Gastrocnemius medialis (tissue), 4 donors: ENCODE measurements around the gene ARMC3.

ENCODE experiments used
- CTCF ChIP-seq, 5 experiments: fragments of 450-650 bp in 3 of 5; fragments of 200-600 bp in 2 of 5; sonication (generic) in 2 of 5; IDR thresholded peaks in 4 of 5; conservative IDR thresholded peaks in 1 of 5; 1 replicate in 4 of 5; 2 replicates in 1 of 5; pipeline ENCODE4 v1.5.1; 2016 to 2019; ENCODE audit warnings: antibody characterized with exemption in 5 of 5, mild to moderate bottlenecking in 3 of 5, moderate library complexity in 3 of 5
- POLR2A ChIP-seq, 2 donors: fragments of 450-650 bp; IDR thresholded peaks; one replicate each; pipeline ENCODE4 v1.6.1; 2017; ENCODE audit warnings: antibody characterized with exemption in 2 of 2, mild to moderate bottlenecking in 2 of 2, moderate library complexity in 2 of 2

GRCh38 chr10:22906767-22907166 is 21.1 kb upstream of the ARMC3 start:
- no peak for TF ChIP-seq CTCF (IDR thresholded peaks at IDR 0.05 in 4 of 5, conservative IDR thresholded peaks at IDR 0.05 in 1 of 5)
- TF ChIP-seq POLR2A (IDR thresholded peaks at IDR 0.05), result no peak
